NB4 (cell line): ENCODE results near the gene OR7A10.

Experiments used
- CTCF ChIP-seq: IDR thresholded peaks from one replicate; pipeline ENCODE4 v1.5.1; 2012; ENCODE audit warnings: low read depth, low read length
- MAX ChIP-seq: IDR thresholded peaks from 2 replicates; pipeline ENCODE4 v1.6.1; 2011; ENCODE audit warnings: low read depth, low read length
- MYC ChIP-seq: IDR thresholded peaks from 2 replicates; pipeline ENCODE4 v1.6.1; 2011; ENCODE audit warnings: low read depth, low read length
- POLR2A ChIP-seq: IDR thresholded peaks from 2 replicates; pipeline ENCODE4 v1.6.1; 2011; ENCODE audit warnings: mild to moderate bottlenecking; ENCODE audit not compliant: insufficient read length; ENCODE audit errors: extremely low read depth

- TF ChIP-seq MYC, result no peak
- TF ChIP-seq CTCF, result no peak
- TF ChIP-seq MAX, result no peak
- no peak for TF ChIP-seq POLR2A
Observed at GRCh38 chr19:14830702-14831101, 18.0 kb downstream of the OR7A10 start.
